ENCODE results near the gene NHP2. TPM values are rescaled to one million over a fixed set of nuclear protein-coding genes. Genes with fewer than 3 reads are reported as not detected.
A peak's percentile ranks its signal among the peaks of the same experiment; 100 is the strongest.

NHP2 gene
- polyA plus RNA-seq, 3 donors from 2014 or later = 163 to 196 (median 195) TPM

DNA sequence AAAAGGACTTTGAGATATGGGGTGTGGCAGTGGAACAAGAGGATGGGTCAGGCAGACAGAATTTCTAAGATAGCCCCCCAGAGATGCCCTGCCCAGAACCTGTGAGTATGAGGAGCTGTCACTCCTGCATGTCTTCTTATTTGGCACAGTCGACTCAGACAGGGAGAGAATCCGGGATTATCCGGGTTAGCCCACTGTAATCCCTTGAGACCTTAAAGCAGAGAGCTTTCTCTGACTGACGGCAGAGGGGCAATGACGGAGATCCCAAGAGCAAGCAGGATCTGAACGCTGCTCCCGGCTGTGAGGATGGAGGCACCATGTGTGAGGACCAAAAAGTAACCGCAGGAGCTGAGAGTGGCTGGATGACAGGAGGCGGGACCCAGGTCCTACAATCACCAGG is 8.8 kb upstream of the NHP2 start:
- H3K4me3 Mint-ChIP-seq = no peak overlapping the region
- H3K27ac Mint-ChIP-seq = no peak overlapping the region
- peaks cover 0 to 4% (median 0%) of the 10 kb centered on the region in 3 donors for H3K36me3 Mint-ChIP-seq
- peaks cover 0 to 5% of the 10 kb centered on the region in 2 donors for H3K4me1 Mint-ChIP-seq
- DNase-seq = no peak
- peaks cover 3 to 12% (median 11%) of the 10 kb centered on the region in 3 donors for H3K27me3 Mint-ChIP-seq (ENCODE audit: low read depth in 3 of 3)
- H3K9me3 Mint-ChIP-seq = no peaks in the 10 kb centered on the region

DNA sequence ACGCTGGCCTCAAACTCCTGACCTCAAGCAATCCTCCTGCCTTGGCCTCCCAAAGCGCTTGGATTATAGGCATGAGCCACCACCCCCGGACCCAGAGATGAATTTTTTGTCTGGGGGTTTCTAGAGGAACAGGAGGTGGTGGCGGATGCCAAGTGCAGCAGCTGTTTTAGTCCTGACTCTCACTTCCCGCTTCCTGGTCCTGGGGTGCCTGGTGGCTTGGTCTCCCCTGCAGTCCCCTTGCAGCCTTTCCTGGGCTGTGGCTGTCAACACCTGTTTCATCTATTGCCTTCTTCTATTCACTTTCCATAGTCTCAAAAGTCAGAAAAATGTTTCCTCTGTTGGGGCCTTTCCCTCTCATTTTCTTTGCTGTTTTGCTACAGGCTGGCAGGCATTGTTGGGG is 6.5 kb upstream of the NHP2 start:
- Mint-ChIP-seq H3K9me3 (no peaks in the 10 kb centered on the region), H3K4me1 (peaks cover 0 to 5% of the 10 kb centered on the region in 2 donors), H3K36me3 (peaks cover 0 to 4% (median 0%) of the 10 kb centered on the region in 3 donors), H3K4me3 (no peak overlapping the region), H3K27me3 (ENCODE audit: low read depth in 3 of 3) (peaks cover 0 to 14% (median 10%) of the 10 kb centered on the region in 3 donors), H3K27ac (peak overlapping the region in 1 of 6 donors; percentile 31)
- no peak for DNase-seq

DNA sequence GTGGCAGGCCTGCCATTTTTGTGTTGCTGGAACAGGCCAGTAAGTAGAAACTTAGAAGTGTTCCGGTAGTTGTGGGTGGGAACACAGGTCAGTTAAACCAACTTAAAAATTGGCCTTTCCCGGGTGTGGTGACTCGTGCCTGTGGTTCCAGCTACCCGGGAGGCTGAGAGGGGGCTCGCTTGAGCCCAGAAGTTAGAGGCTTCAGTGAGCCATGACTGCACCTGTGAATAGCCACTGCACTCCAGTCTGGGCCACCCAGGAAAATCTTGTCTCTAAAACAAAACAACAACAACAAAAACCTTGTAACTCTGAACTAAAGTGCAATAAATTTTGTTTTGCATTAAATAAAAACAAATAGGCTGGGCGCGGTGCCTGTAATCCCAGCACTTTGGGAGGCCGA is 1.4 kb upstream of the NHP2 start:
- peaks cover 24 to 31% of the 10 kb centered on the region in 2 donors for H3K4me1 Mint-ChIP-seq
- H3K36me3 Mint-ChIP-seq = peaks cover 0 to 3% (median 0%) of the 10 kb centered on the region in 3 donors
- H3K4me3 Mint-ChIP-seq = peak overlapping the region in 1 of 5 donors; percentile 93
- no peaks in the 10 kb centered on the region for H3K9me3 Mint-ChIP-seq
- H3K27ac Mint-ChIP-seq = no peak overlapping the region
- no peak for DNase-seq
- H3K27me3 Mint-ChIP-seq (ENCODE audit: low read depth in 3 of 3) = peaks cover 4 to 11% (median 6%) of the 10 kb centered on the region in 3 donors

DNA sequence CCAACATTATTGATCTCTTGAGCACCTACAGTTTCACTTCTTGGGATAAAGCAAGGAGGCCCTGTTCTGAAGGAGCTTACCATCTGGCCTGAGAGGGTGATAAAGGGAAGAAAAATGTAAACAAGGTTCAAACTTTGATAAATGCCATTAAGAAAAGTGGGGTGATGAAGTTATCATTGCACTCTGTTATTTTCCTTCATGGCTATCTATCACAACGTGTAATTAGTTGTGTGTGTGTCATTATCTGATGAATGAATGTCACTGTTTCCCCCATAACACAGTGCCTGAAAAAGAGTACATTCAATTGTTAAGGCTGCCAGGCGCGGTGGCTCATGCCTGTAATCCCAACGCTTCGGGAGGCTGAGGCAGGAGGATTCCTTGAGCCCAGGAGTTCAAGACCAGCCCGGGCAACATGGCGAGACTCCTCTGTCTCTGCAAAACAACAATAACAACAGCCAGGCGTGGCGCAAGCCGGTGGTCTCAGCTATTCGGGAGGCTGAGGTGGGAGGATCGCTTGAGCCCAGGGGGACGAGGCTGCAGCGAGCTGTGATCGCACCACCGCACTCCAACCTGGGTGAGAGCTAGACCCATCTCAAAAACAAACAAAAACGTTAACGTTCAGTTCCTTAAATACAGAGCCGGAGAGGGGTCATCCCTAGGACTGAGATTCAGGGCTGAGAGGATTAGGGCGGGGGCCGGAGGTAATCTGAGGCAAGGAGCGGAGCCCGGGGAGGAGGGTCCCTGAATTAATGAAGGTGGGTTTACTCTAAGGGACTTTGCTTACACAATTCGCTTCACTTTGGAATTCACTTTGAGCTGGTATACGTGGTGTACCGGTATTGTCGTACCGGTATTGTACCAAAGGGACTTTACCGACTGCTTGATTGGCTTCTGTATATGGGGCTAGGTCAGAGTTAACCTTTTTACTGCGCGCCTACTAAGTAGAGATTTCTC is 917 bp downstream of the NHP2 start:
- H3K4me3 Mint-ChIP-seq = peak overlapping the region; percentile 93 to 98 (median 97)
- peaks cover 25 to 31% of the 10 kb centered on the region in 2 donors for H3K4me1 Mint-ChIP-seq
- H3K27ac Mint-ChIP-seq = peak overlapping the region; percentile 45 to 92 (median 86)
- no peak for DNase-seq
- peaks cover 0 to 14% (median 5%) of the 10 kb centered on the region in 3 donors for H3K36me3 Mint-ChIP-seq
- H3K9me3 Mint-ChIP-seq = no peaks in the 10 kb centered on the region
- H3K27me3 Mint-ChIP-seq (ENCODE audit: low read depth in 3 of 3) = peaks cover 4 to 11% (median 6%) of the 10 kb centered on the region in 3 donors

DNA sequence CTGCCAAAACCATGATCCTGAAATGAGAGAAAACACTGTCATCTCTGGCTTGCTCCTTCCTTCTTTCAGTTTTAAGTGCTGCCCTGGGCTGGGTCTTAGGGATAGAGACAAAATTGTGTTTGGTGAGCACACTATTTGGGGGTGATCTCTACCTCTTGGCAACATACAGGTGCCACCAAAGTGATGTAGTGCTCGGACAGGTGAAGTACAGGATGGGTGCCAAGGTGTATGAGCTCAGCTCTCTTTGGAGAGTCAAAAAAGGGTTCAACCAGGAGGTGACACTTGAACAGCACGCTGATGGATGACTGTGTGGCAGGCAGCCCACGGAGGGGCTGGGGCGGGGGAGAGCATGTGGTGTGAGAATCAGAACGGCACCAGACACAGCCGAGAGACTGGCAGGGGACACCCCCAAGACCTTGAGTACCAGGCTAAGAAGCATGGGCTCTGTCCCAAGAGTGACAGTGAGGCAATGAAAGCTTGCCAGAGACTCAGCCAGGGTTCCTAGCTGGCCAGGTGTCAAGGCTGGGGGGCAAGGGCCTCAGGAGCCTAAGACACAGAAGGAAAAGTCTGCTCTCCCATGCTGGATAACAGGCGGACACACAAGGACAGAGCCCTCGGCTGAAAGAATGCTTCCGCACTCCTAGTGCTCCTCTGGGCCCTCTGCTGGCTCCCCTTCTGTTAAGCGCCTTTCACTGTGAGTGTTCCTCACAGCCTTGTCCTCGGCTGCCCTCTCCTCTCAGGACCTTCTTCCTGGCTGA is 2.5 kb downstream of the NHP2 start:
- Mint-ChIP-seq H3K4me1 (peaks cover 25 to 31% of the 10 kb centered on the region in 2 donors), H3K9me3 (no peaks in the 10 kb centered on the region), H3K27me3 (ENCODE audit: low read depth in 3 of 3) (peaks cover 4 to 9% (median 4%) of the 10 kb centered on the region in 3 donors), H3K36me3 (peaks cover 0 to 28% (median 5%) of the 10 kb centered on the region in 3 donors), H3K4me3 (peak overlapping the region in 3 of 5 donors; percentile 7 to 67 (median 61)), H3K27ac (peak overlapping the region in 3 of 6 donors; percentile 43 to 83 (median 66))
- DNase-seq = no peak

DNA sequence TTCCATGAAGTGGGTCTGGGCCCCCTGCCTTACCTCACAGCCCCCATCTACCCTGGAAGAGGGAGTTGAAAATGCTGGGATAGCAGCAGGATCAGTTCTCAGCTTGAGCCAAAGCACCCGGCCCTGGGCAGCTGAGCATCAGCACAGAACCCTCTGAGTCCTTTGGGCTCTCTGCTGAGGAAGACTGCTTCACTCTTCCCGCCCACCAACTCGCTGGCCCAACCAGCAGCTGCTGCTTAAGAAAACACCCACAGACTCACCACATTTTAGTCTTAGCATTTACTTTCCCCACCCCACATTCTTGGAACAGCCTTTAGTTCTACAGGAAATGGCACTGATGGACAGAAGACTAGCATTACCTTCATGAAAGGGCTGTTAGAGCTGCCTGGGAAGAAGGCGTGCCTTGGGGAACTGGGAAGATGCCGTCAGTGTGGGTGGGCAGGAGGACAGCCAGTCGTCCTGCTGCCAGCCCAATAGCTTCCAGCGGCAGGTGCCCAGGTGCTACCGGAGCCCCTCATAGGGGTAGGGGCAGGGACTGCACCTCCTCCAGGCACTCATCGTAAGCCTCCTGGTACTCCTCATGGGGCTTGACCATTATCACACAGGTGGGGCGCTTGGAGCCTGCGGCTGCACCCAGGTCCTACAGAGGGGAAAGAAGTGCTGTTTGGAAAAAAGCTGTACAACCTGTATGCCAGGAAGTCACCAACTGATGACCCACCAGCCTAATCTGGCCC is 4.3 kb downstream of the NHP2 start:
- Mint-ChIP-seq H3K36me3 (peaks cover 0 to 34% (median 9%) of the 10 kb centered on the region in 3 donors), H3K27me3 (ENCODE audit: low read depth in 3 of 3) (peaks cover 4 to 6% (median 4%) of the 10 kb centered on the region in 3 donors), H3K4me3 (no peak overlapping the region), H3K9me3 (no peaks in the 10 kb centered on the region), H3K4me1 (peaks cover 26 to 28% of the 10 kb centered on the region in 2 donors), H3K27ac (no peak overlapping the region)
- DNase-seq = no peak

DNA sequence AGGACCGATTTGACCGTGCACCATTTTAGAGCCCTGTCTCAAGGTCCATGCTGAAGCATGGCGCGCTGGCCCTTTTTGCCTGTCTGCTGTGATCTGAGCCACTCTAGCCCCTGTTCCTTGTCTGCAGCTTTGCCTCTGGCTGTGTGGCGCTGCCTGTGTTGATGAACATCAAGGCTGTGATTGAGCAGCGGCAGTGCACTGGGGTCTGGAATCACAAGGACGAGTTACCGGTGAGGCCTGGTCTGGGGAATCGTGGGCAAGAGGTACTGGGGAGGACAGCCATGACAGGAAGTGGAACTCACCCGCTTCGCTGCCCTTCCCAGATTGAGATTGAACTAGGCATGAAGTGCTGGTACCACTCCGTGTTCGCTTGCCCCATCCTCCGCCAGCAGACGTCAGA is 6.3 kb downstream of the NHP2 start:
- no peaks in the 10 kb centered on the region for H3K9me3 Mint-ChIP-seq
- no peak overlapping the region for H3K4me3 Mint-ChIP-seq
- DNase-seq = no peak
- peaks cover 0 to 2% (median 0%) of the 10 kb centered on the region in 3 donors for H3K27me3 Mint-ChIP-seq (ENCODE audit: low read depth in 3 of 3)
- no peak overlapping the region for H3K27ac Mint-ChIP-seq
- peaks cover 9 to 11% of the 10 kb centered on the region in 2 donors for H3K4me1 Mint-ChIP-seq
- peaks cover 0 to 47% (median 13%) of the 10 kb centered on the region in 3 donors for H3K36me3 Mint-ChIP-seq

DNA sequence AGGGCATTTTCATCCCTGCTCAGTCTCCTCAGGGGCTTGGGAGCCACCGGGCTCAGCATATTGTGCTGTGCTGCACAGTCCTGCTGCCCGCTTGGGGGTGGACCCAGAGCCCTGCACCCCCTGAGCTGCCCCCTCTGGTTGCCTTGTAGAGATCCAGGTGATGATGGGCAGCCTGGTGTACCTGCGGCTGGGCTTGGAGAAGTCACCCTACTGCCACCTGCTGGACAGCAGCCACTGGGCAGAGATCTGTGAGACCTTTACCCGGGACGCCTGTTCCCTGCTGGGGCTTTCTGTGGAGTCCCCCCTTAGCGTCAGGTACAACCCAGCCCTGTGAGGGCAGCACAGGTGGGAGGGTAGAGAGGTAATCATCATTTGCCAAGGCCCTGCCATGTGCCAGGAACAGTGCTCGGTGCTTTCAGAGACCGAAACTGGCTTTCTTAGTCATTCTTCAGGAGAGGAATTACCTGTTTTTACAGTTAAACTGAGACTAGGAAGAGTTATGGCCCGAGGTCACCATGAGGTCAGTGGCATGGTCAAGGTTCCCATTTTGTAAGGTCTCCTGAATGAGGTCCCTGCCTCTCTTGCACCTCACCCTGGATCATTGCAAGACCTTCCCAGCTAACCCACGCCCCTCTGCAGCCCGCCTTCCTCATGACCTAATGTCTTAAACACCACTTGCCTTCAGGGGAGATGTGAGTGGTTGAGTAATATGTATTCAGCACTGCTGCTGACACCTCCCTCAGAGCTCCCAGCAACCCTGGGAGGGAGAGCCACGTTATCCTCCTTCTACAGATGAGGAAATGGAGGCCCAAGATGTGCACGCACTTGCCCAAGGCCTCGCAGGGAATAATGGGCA is 7.5 kb downstream of the NHP2 start:
- peaks cover 0 to 7% of the 10 kb centered on the region in 2 donors for H3K4me1 Mint-ChIP-seq
- peak; percentile 62 to 68 (median 66) for DNase-seq
- H3K4me3 Mint-ChIP-seq = no peak overlapping the region
- peaks cover 4 to 47% (median 17%) of the 10 kb centered on the region in 3 donors for H3K36me3 Mint-ChIP-seq
- H3K27ac Mint-ChIP-seq = peak overlapping the region in 1 of 6 donors; percentile 28
- H3K27me3 Mint-ChIP-seq (ENCODE audit: low read depth in 3 of 3) = peaks cover 0 to 4% (median 2%) of the 10 kb centered on the region in 3 donors
- no peaks in the 10 kb centered on the region for H3K9me3 Mint-ChIP-seq

DNA sequence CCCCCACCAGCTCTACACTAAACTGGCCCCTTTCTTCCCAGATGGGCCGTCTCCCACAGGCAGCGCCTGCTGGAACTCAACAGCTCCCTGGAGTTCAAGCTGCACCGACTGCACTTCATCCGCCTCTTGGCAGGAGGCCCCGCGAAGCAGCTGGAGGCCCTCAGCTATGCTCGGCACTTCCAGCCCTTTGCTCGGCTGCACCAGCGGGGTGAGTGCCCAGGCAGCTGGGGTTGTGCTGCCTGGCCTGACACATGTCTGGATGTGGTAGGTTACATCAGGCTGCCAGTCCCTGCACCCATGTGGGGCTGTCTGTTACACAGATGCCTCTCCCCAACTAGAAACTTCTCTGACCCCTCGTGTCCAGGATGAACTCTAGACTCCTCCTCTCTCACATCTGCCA is 9.8 kb downstream of the NHP2 start:
- peaks cover 0 to 5% of the 10 kb centered on the region in 2 donors for H3K4me1 Mint-ChIP-seq
- H3K27me3 Mint-ChIP-seq (ENCODE audit: low read depth in 3 of 3) = peaks cover 0 to 2% (median 2%) of the 10 kb centered on the region in 3 donors
- H3K36me3 Mint-ChIP-seq = peaks cover 11 to 47% (median 26%) of the 10 kb centered on the region in 3 donors
- H3K9me3 Mint-ChIP-seq = no peaks in the 10 kb centered on the region
- H3K4me3 Mint-ChIP-seq = no peak overlapping the region
- H3K27ac Mint-ChIP-seq = no peak overlapping the region
- no peak for DNase-seq

DNA sequence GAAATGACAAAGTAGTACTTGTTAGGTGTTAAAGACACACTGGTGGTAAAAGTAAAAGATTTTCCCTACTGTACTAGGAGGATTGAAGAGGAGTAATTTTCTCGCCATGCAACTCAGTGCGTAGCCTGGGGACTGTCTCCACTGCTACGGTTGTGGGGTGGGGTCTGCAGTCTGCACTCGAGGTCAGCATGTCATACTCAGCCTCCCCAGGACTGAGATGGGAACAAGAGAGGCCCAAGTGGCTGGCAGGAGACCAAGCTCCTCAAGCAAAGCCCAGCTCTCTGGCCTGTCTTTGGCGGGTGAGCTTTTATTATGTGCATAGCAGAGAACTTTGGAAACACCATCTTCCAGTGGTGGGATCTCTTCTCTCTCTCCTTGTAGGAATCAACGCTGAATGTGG is 10.4 kb downstream of the NHP2 start:
- Mint-ChIP-seq H3K36me3 (peaks cover 11 to 40% (median 23%) of the 10 kb centered on the region in 3 donors), H3K9me3 (no peaks in the 10 kb centered on the region), H3K4me1 (peaks cover 0 to 5% of the 10 kb centered on the region in 2 donors), H3K4me3 (no peak overlapping the region), H3K27ac (no peak overlapping the region), H3K27me3 (ENCODE audit: low read depth in 3 of 3) (peaks cover 0 to 2% (median 2%) of the 10 kb centered on the region in 3 donors)
- no peak for DNase-seq

DNA sequence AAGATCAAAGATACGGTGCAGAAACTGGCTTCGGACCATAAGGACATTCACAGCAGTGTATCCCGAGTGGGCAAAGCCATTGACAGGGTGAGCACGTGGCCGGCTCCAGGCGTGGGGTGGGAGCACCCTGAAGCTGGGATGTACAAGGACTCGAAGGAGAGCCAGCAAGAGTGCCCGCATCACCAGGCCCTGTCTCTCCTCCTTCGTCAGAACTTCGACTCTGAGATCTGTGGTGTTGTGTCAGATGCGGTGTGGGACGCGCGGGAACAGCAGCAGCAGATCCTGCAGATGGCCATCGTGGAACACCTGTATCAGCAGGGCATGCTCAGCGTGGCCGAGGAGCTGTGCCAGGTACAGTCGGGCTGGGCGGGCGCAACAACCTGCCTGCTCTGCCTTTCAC is 11.0 kb downstream of the NHP2 start:
- H3K36me3 Mint-ChIP-seq = peaks cover 11 to 40% (median 21%) of the 10 kb centered on the region in 3 donors
- no peaks in the 10 kb centered on the region for H3K9me3 Mint-ChIP-seq
- H3K27ac Mint-ChIP-seq = no peak overlapping the region
- H3K4me3 Mint-ChIP-seq = no peak overlapping the region
- peaks cover 0 to 4% of the 10 kb centered on the region in 2 donors for H3K4me1 Mint-ChIP-seq
- DNase-seq = no peak
- H3K27me3 Mint-ChIP-seq (ENCODE audit: low read depth in 3 of 3) = peaks cover 0 to 2% (median 2%) of the 10 kb centered on the region in 3 donors

DNA sequence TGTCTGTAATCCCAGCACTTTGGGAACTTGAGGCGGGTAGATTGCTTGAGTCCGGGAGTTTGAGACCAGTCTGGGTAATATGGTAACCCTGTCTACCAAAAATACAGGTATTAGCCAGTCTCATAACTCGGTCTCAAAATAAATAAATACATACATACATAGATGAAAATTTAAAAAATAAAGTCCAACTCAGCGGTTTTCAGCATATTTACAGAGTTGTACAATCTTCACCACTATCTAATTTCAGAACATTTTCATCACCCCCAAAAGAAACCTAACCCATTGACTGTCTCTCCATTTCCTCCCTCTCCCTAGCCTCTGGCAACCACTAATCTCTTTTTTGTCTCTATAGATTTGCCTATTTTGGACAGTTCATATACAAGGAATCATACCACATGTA is 12.1 kb downstream of the NHP2 start:
- Mint-ChIP-seq H3K36me3 (peaks cover 11 to 33% (median 21%) of the 10 kb centered on the region in 3 donors), H3K27me3 (ENCODE audit: low read depth in 3 of 3) (peaks cover 0 to 2% (median 2%) of the 10 kb centered on the region in 3 donors), H3K4me1 (peaks cover 0 to 4% of the 10 kb centered on the region in 2 donors), H3K9me3 (no peaks in the 10 kb centered on the region), H3K27ac (no peak overlapping the region), H3K4me3 (no peak overlapping the region)
- DNase-seq = no peak
